Left lung (tissue), 10 donors: ENCODE data around the gene SLC39A10. TPM values are rescaled to one million over a fixed set of nuclear protein-coding genes. Genes with fewer than 3 reads are reported as not detected.
A peak's percentile ranks its signal among the peaks of the same experiment; 100 is the strongest.

Experiments used
- ATAC-seq: fragments of 200-7000 bp; cut with Tn5 transposase; one replicate; pipeline ENCODE4 v1.9.1; 2020; ENCODE audit warnings: moderate library complexity
- DNase-seq, 4 donors: peaks; one replicate each; pipeline ENCODE4 v3.0.0-alpha.2; 2013 to 2020
- H3K27ac ChIP-seq, 2 donors: fragments of 200-600 bp; sonication (generic) in 1 of 2; one replicate each; pipeline versions ENCODE4 v1.5.0 to v1.8.0; 2020 to 2021
- H3K27me3 ChIP-seq, 2 donors: fragments of 200-600 bp; sonication (generic) in 1 of 2; one replicate each; pipeline versions ENCODE4 v1.5.0 to v1.8.0; 2020 to 2021
- H3K36me3 ChIP-seq, 2 donors: fragments of 200-600 bp; sonication (generic) in 1 of 2; one replicate each; pipeline versions ENCODE4 v1.5.0 to v1.8.0; 2020 to 2021
- H3K4me1 ChIP-seq, 2 donors: fragments of 200-600 bp; one replicate each; pipeline ENCODE4 v1.8.0; 2021
- H3K4me3 ChIP-seq, 2 donors: fragments of 200-600 bp; sonication (generic) in 1 of 2; one replicate each; pipeline versions ENCODE4 v1.5.0 to v1.8.0; 2020 to 2021; ENCODE audit warnings: mild to moderate bottlenecking in 1 of 2
- H3K9me3 ChIP-seq, 2 donors: fragments of 200-600 bp; sonication (generic) in 1 of 2; one replicate each; pipeline versions ENCODE4 v1.5.0 to v1.8.0; 2020 to 2021
- CTCF ChIP-seq, 2 donors: fragments of 200-600 bp; sonication (generic) in 1 of 2; IDR thresholded peaks; one replicate each; pipeline versions ENCODE4 v1.5.0 to v1.8.0; 2021; ENCODE audit warnings: antibody characterized with exemption in 2 of 2
- intact Hi-C, 2 donors: fragments of 100-400 bp; cut with DNase I; formaldehyde crosslinking; loops; one replicate each; pipeline versions ENCODE4 v1.11.2 to v1.14.2; 2022
- polyA plus RNA-seq, 6 donors: library from polyadenylated mRNA; unstranded; fragments of 120-200 nt; gene quantifications; one replicate each; pipeline ENCODE4 v1.2.1, GENCODE V29; 2013; ENCODE audit not compliant: insufficient read length in 6 of 6
- total RNA-seq, 2 donors: library from RNA; stranded (reverse); fragmentation: NEBNext Ultra II Directional; extraction: Animal tissue kit (Norgen Biotek cat#: 25700); gene quantifications; one replicate each; pipeline ENCODE4 v1.2.1, GENCODE V29; 2021
- donor health status: DM: no; HTN: yes; CAD: no.
- donor health status: DM: no; HTN: no; CAD: no.

Gene SLC39A10
- total and polyA plus RNA-seq, 8 donors: 25.7 to 58.8 (median 42.3) TPM

GRCh38 chr2:195648787-195649186 lies 8.2 kb upstream of the SLC39A10 start:
- H3K4me3 ChIP-seq: no peak overlapping the region
- no peak for TF ChIP-seq CTCF (IDR thresholded peaks at IDR 0.05)
- no peaks in the 10 kb centered on the region for H3K9me3 ChIP-seq
- ATAC-seq (no peak), DNase-seq (no peak)
- no peak overlapping the region for H3K27ac ChIP-seq
- intact Hi-C loops: no loop called here
- H3K4me1 ChIP-seq: peaks cover 0 to 18% of the 10 kb centered on the region in 2 donors
- no peaks in the 10 kb centered on the region for H3K27me3 ChIP-seq
- no peaks in the 10 kb centered on the region for H3K36me3 ChIP-seq

GRCh38 chr2:195649629-195650190 lies 7.3 kb upstream of the SLC39A10 start:
- no peak for TF ChIP-seq CTCF (IDR thresholded peaks at IDR 0.05)
- Histone ChIP-seq H3K9me3 (no peaks in the 10 kb centered on the region), H3K27me3 (no peaks in the 10 kb centered on the region), H3K4me1 (peaks cover 0 to 18% of the 10 kb centered on the region in 2 donors), H3K4me3 (no peak overlapping the region), H3K36me3 (no peaks in the 10 kb centered on the region), H3K27ac (peak overlapping the region; percentile 26 to 38)
- intact Hi-C loops: loop anchor here in 1 of 2 donors (10.0 kb wide), 1 partner anchor 155 kb away; no protein-coding TSS in a partner anchor
- ATAC-seq (no peak), DNase-seq (no peak)

GRCh38 chr2:195651046-195651445 lies 6.0 kb upstream of the SLC39A10 start:
- H3K27ac ChIP-seq: peak overlapping the region in 1 of 2 donors; percentile 15
- H3K27me3 ChIP-seq: no peaks in the 10 kb centered on the region
- TF ChIP-seq CTCF (IDR thresholded peaks at IDR 0.05): no peak
- H3K36me3 ChIP-seq: no peaks in the 10 kb centered on the region
- intact Hi-C loops: loop anchor here in 1 of 2 donors (10.0 kb wide), 1 partner anchor 156 kb away; no protein-coding TSS in a partner anchor
- DNase-seq (no peak), ATAC-seq (no peak)
- H3K9me3 ChIP-seq: no peaks in the 10 kb centered on the region
- peaks cover 0 to 19% of the 10 kb centered on the region in 2 donors for H3K4me1 ChIP-seq
- H3K4me3 ChIP-seq: no peak overlapping the region

GRCh38 chr2:195652911-195653310 lies 4.1 kb upstream of the SLC39A10 start:
- TF ChIP-seq CTCF (IDR thresholded peaks at IDR 0.05): no peak
- H3K36me3 ChIP-seq: no peaks in the 10 kb centered on the region
- intact Hi-C loops: loop anchor here in 1 of 2 donors (10.0 kb wide), 1 partner anchor 158 kb away; no protein-coding TSS in a partner anchor
- peaks cover 0 to 26% of the 10 kb centered on the region in 2 donors for H3K4me1 ChIP-seq
- no peak for ATAC-seq
- no peaks in the 10 kb centered on the region for H3K27me3 ChIP-seq
- DNase-seq: no peak
- no peak overlapping the region for H3K27ac ChIP-seq
- no peaks in the 10 kb centered on the region for H3K9me3 ChIP-seq
- no peak overlapping the region for H3K4me3 ChIP-seq

- intact Hi-C loops: loop anchor here in 1 of 2 donors (10.0 kb wide), 1 partner anchor 162 kb away; no protein-coding TSS in a partner anchor
- ATAC-seq (no peak), DNase-seq (no peak)
These were observed 716 bp upstream of the SLC39A10 start for GRCh38 chr2:195656161-195656858.

More at GRCh38 chr2:195656161-195656858, 716 bp upstream of the SLC39A10 start:
- peak overlapping the region; percentile 96 to 99 for H3K27ac ChIP-seq
- peaks cover 12 to 38% of the 10 kb centered on the region in 2 donors for H3K4me1 ChIP-seq
- no peaks in the 10 kb centered on the region for H3K36me3 ChIP-seq
- H3K9me3 ChIP-seq: no peaks in the 10 kb centered on the region
- no peaks in the 10 kb centered on the region for H3K27me3 ChIP-seq
- no peak for TF ChIP-seq CTCF (IDR thresholded peaks at IDR 0.05)
- H3K4me3 ChIP-seq: peak overlapping the region; percentile 25 to 84
